BJ (cell line): Measurements from ENCODE around the gene CHN1. TPM values are rescaled to one million over a fixed set of nuclear protein-coding genes. Genes with fewer than 3 reads are reported as not detected.

Source experiments
- CTCF ChIA-PET: fragments of 350-600 bp; formaldehyde crosslinking; extraction: SDS; loops from one replicate; lab custom pipeline; 2021; ENCODE audit warnings: antibody characterized with exemption, inconsistent platforms; lab: Yijun Ruan, JAX
- POLR2A ChIA-PET: fragments of 300-600 bp; sonication (Branson Sonifier 250); formaldehyde crosslinking; extraction: SDS; loops from one replicate; lab custom pipeline; 2021; ENCODE audit warnings: antibody characterized with exemption; lab: Charles Lee
- DNase-seq: peaks from one replicate; pipeline ENCODE4 v3.0.0-alpha.2; 2011; ENCODE audit warnings: low read depth
- H3K27me3 ChIP-seq: 2 replicates; pipeline ENCODE4 v1.6.0; 2011; ENCODE audit warnings: low read length; ENCODE audit not compliant: control insufficient read depth, insufficient read depth
- H3K36me3 ChIP-seq: 2 replicates; pipeline ENCODE4 v1.5.1; 2011; ENCODE audit warnings: low read length; ENCODE audit not compliant: control insufficient read depth, insufficient read depth
- H3K4me3 ChIP-seq: 2 replicates; pipeline ENCODE4 v1.5.1; 2011; ENCODE audit warnings: low read depth, mild to moderate bottlenecking, control low read depth, low read length
- polyA plus RNA-seq: library from polyadenylated mRNA; depleted of rRNA; stranded (reverse); fragments of >200 nt; gene quantifications from 2 replicates; pipeline ENCODE4 v1.2.3, GENCODE V29; 2011
- TF ChIP-seq, protein P1 (sequence below): IDR thresholded peaks from 2 replicates; pipeline ENCODE4 v1.5.1; 2011; ENCODE audit warnings: low read depth, mild to moderate bottlenecking, control low read depth, inconsistent platforms, low read length, moderate library complexity; ENCODE audit not compliant: insufficient read depth

Gene CHN1
- polyA plus RNA-seq, 1 experiment: 93.0 TPM

DNA sequence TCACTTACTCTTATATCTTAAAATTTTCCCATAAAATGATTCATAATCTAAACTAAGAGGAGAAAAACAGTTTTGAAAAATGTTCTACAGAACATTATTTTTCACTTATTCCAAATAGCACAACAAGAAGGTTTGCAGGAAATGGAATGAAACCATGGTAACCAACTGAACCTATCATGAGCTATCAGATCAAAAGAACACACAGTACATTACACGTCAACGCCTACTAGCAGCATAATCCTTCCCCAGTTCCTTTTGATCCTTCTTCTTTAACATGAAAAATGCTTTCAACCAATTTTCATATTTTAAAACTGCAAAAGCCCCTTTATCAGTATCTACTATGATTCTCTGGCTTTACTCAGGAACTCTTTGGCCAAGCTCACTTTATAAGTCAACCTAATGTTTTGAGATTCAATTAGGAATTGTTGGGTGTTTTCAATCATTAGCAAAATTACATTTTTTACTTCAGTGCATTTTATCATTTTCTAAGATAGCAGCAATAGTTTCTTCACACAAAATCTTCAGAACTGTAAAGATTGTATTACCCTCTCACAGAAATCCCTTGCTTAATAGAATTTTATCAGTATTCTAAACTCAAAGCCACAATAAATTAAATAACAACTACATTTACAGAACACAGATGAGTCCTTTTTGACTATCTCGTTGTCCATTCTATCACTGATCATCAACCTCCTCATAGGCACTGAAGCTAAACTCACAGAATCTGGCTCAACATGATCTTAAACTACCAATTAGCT, 102.5 kb downstream of the CHN1 start:
- TF ChIP-seq, protein P1, sequence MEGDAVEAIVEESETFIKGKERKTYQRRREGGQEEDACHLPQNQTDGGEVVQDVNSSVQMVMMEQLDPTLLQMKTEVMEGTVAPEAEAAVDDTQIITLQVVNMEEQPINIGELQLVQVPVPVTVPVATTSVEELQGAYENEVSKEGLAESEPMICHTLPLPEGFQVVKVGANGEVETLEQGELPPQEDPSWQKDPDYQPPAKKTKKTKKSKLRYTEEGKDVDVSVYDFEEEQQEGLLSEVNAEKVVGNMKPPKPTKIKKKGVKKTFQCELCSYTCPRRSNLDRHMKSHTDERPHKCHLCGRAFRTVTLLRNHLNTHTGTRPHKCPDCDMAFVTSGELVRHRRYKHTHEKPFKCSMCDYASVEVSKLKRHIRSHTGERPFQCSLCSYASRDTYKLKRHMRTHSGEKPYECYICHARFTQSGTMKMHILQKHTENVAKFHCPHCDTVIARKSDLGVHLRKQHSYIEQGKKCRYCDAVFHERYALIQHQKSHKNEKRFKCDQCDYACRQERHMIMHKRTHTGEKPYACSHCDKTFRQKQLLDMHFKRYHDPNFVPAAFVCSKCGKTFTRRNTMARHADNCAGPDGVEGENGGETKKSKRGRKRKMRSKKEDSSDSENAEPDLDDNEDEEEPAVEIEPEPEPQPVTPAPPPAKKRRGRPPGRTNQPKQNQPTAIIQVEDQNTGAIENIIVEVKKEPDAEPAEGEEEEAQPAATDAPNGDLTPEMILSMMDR: no peak
- Histone ChIP-seq H3K4me3 (no peak overlapping the region), H3K27me3 (no peaks in the 10 kb centered on the region), H3K36me3 (no peaks in the 10 kb centered on the region)
- POLR2A ChIA-PET: interaction anchor here (0.6 kb wide), 1 partner anchor 97 kb away, joined by 4 read pairs; no protein-coding TSS in a partner anchor
- no peak for DNase-seq
- CTCF ChIA-PET: no interaction called here

DNA sequence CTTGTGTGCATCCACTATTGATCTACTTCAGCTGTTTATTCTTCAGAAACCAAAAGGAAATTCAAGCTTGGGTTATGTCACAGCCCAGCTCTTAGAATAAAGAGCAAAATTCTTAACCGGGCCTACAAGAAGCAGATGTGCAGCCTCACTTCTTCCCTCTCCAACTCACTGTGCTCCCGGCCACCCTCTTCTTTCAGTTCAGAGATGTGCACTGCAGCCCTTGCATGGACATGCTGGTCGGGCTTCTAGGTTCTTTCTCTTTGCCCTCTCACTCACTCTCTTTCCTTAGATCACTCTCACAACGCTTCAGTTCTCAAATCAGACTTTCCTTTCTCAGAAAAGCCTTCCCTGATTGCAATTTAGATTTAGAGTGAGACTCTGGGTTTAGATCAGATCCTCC, 104.1 kb downstream of the CHN1 start:
- CTCF ChIA-PET: interaction anchor here (0.7 to 2.3 kb wide), 3 partner anchors 11 to 48 kb away, joined by 3 to 9 read pairs (median 4); no protein-coding TSS in a partner anchor
- no peak overlapping the region for H3K4me3 ChIP-seq
- peak; percentile 20 for DNase-seq
- no peaks in the 10 kb centered on the region for H3K36me3 ChIP-seq
- POLR2A ChIA-PET: interaction anchor here (0.6 kb wide), 1 partner anchor 162 kb away, joined by 3 read pairs; no protein-coding TSS in a partner anchor
- TF ChIP-seq, protein P1: peak; percentile 21; the same call in 1 of the 2 replicates
- H3K27me3 ChIP-seq: no peaks in the 10 kb centered on the region

DNA sequence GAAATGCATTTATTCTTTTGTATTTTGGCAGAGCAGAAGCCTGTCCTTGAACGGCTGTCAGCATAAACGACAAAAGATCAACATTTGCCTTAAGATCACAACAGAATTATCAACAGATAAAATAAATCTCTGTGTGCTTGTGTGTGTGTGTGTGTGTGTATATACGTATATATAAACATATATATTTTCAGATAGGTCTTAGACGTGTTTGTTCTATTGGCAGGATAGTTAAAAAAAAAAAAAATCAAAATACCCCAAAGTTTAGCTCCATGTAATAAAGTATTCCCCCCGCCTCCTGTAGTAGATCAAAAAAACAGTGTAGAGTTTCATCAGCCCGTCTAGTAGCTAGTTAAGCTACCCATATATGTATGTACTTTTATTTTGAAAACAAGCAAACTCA, 107.9 kb downstream of the CHN1 start:
- H3K4me3 ChIP-seq: no peak overlapping the region
- H3K36me3 ChIP-seq: no peaks in the 10 kb centered on the region
- CTCF ChIA-PET: interaction anchor here (1.3 to 1.4 kb wide), 2 partner anchors 18 to 126 kb away, joined by 3 read pairs; no protein-coding TSS in a partner anchor
- POLR2A ChIA-PET: interaction anchor here (0.6 kb wide), 1 partner anchor 8 kb away, joined by 3 read pairs; no protein-coding TSS in a partner anchor
- no peak for DNase-seq
- H3K27me3 ChIP-seq: no peaks in the 10 kb centered on the region
- TF ChIP-seq, protein P1: no peak

DNA sequence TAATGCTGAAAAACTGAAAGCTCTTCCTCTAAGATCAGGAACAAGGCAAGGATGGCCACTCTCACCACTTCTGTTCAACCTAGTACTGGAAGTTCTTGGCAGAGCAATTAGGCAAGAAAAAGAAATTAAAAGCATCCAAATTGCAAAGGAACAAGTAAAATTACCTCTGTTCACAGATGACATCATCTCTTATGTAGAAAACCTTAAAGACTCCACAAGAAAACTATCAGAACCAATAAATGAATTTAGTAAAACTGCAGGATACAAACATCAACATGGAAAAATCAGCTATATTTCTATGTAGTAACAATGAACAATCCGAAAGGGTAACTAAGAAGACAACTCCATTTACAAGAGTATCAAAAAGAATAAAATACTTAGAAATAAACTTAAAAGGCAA, 112.2 kb downstream of the CHN1 start:
- Histone ChIP-seq H3K4me3 (no peak overlapping the region), H3K27me3 (no peaks in the 10 kb centered on the region), H3K36me3 (no peaks in the 10 kb centered on the region)
- CTCF ChIA-PET: no interaction called here
- TF ChIP-seq, protein P1: no peak
- DNase-seq: no peak
- POLR2A ChIA-PET: no interaction called here

DNA sequence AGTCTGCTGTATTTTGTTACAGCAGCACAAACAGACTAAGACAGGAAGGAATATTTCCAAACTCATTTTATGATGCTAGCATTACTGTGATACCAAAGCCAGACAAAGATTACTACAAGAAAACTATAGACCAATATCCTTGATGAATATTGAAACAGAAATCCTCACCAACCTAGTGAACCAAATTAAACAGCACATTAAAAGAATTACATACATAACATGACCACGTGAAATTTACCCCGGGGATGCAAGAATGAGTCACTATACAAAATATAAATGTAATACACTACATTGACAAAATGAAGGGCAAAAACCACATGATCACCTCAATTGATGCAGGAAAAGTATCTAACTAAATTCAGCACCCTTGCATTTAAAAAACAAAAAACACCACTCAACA, 112.6 kb downstream of the CHN1 start:
- H3K36me3 ChIP-seq: no peaks in the 10 kb centered on the region
- ChIA-PET POLR2A (interaction anchor here (0.6 kb wide), 1 partner anchor 8 kb away, joined by 3 read pairs; no protein-coding TSS in a partner anchor), CTCF (no interaction called here)
- no peaks in the 10 kb centered on the region for H3K27me3 ChIP-seq
- no peak for DNase-seq
- TF ChIP-seq, protein P1: no peak
- H3K4me3 ChIP-seq: no peak overlapping the region
